ENCODE data around the gene PTCD3. TPM values are rescaled to one million over a fixed set of nuclear protein-coding genes. Genes with fewer than 3 reads are reported as not detected.

PTCD3 gene
- total RNA-seq (2012; rRNA removed): 74.0 and 76.2 TPM in 2 replicates

GRCh38 chr2:86105969-86106945, at the start of gene PTCD3:
Gene PTCD3, plus strand, starts transcription at chr2:86106235. Its CDS starts 13 bp downstream, at chr2:86106248.
- Histone ChIP-seq H3K9me3 (replicated peaks; ENCODE audit: low read length) (no peaks in the 10 kb centered on the region), H3K4me3 (ENCODE audit: low read length) (peak within 1 kb of the TSS; percentile 91), H3K27me3 (ENCODE audit: control insufficient read depth, insufficient read depth, low read length) (no peaks in the 10 kb centered on the region), H3K4me2 (ENCODE audit: low read length) (peak within 1 kb of the TSS; percentile 78), H3K4me1 (ENCODE audit: control insufficient read depth, insufficient read depth, low read length) (peaks cover 14% of the 10 kb centered on the region), H3K9ac (ENCODE audit: low read depth, low read length) (peak within 1 kb of the TSS; percentile 88), H3K36me3 (ENCODE audit: insufficient read depth, low read length) (peaks cover 33% of the 10 kb centered on the region)

- H3K36me3 ChIP-seq (ENCODE audit: insufficient read depth, low read length): peaks cover 50% of the 10 kb centered on the region
- no peak overlapping the region for H3K4me3 ChIP-seq (ENCODE audit: low read length)
- H3K27me3 ChIP-seq (ENCODE audit: control insufficient read depth, insufficient read depth, low read length): no peaks in the 10 kb centered on the region
- no peak overlapping the region for H3K9ac ChIP-seq (ENCODE audit: low read depth, low read length)
- no peak overlapping the region for H3K4me2 ChIP-seq (ENCODE audit: low read length)
- H3K4me1 ChIP-seq (ENCODE audit: control insufficient read depth, insufficient read depth, low read length): peaks cover 9% of the 10 kb centered on the region
- H3K9me3 ChIP-seq (replicated peaks; ENCODE audit: low read length): no peaks in the 10 kb centered on the region
These were observed 49.3 kb upstream of the PTCD3 start for GRCh38 chr2:86056590-86057331.

- no peaks in the 10 kb centered on the region for H3K27me3 ChIP-seq (ENCODE audit: control insufficient read depth, insufficient read depth, low read length)
- H3K9me3 ChIP-seq (replicated peaks; ENCODE audit: low read length): no peaks in the 10 kb centered on the region
- no peak overlapping the region for H3K4me3 ChIP-seq (ENCODE audit: low read length)
- peaks cover 20% of the 10 kb centered on the region for H3K4me1 ChIP-seq (ENCODE audit: control insufficient read depth, insufficient read depth, low read length)
- peaks cover 57% of the 10 kb centered on the region for H3K36me3 ChIP-seq (ENCODE audit: insufficient read depth, low read length)
- no peak overlapping the region for H3K9ac ChIP-seq (ENCODE audit: low read depth, low read length)
- peak overlapping the region; percentile 28 for H3K4me2 ChIP-seq (ENCODE audit: low read length)
These were observed 44.0 kb upstream of the PTCD3 start for GRCh38 chr2:86062043-86062442.

GRCh38 chr2:86064006-86064405, 42.0 kb upstream of the PTCD3 start:
- H3K4me2 ChIP-seq (ENCODE audit: low read length): no peak overlapping the region
- H3K4me1 ChIP-seq (ENCODE audit: control insufficient read depth, insufficient read depth, low read length): peaks cover 30% of the 10 kb centered on the region
- no peaks in the 10 kb centered on the region for H3K9me3 ChIP-seq (replicated peaks; ENCODE audit: low read length)
- H3K27me3 ChIP-seq (ENCODE audit: control insufficient read depth, insufficient read depth, low read length): no peaks in the 10 kb centered on the region
- H3K4me3 ChIP-seq (ENCODE audit: low read length): no peak overlapping the region
- peaks cover 63% of the 10 kb centered on the region for H3K36me3 ChIP-seq (ENCODE audit: insufficient read depth, low read length)
- no peak overlapping the region for H3K9ac ChIP-seq (ENCODE audit: low read depth, low read length)

- Histone ChIP-seq H3K4me2 (ENCODE audit: low read length) (no peak overlapping the region), H3K4me3 (ENCODE audit: low read length) (no peak overlapping the region), H3K4me1 (ENCODE audit: control insufficient read depth, insufficient read depth, low read length) (peaks cover 39% of the 10 kb centered on the region), H3K9me3 (replicated peaks; ENCODE audit: low read length) (no peaks in the 10 kb centered on the region), H3K36me3 (ENCODE audit: insufficient read depth, low read length) (peaks cover 70% of the 10 kb centered on the region), H3K9ac (ENCODE audit: low read depth, low read length) (no peak overlapping the region), H3K27me3 (ENCODE audit: control insufficient read depth, insufficient read depth, low read length) (no peaks in the 10 kb centered on the region)
These were observed 40.5 kb upstream of the PTCD3 start for GRCh38 chr2:86065512-86065911.

- no peak overlapping the region for H3K4me3 ChIP-seq (ENCODE audit: low read length)
These were observed 39.9 kb upstream of the PTCD3 start for GRCh38 chr2:86066007-86066578.

GRCh38 chr2:86066915-86067314, 39.1 kb upstream of the PTCD3 start:
- Histone ChIP-seq H3K9ac (ENCODE audit: low read depth, low read length) (no peak overlapping the region), H3K9me3 (replicated peaks; ENCODE audit: low read length) (no peaks in the 10 kb centered on the region), H3K4me2 (ENCODE audit: low read length) (no peak overlapping the region), H3K4me3 (ENCODE audit: low read length) (no peak overlapping the region), H3K4me1 (ENCODE audit: control insufficient read depth, insufficient read depth, low read length) (peaks cover 39% of the 10 kb centered on the region), H3K27me3 (ENCODE audit: control insufficient read depth, insufficient read depth, low read length) (no peaks in the 10 kb centered on the region), H3K36me3 (ENCODE audit: insufficient read depth, low read length) (peaks cover 64% of the 10 kb centered on the region)

More at GRCh38 chr2:86066007-86066578, 39.9 kb upstream of the PTCD3 start:
- no peaks in the 10 kb centered on the region for H3K27me3 ChIP-seq (ENCODE audit: control insufficient read depth, insufficient read depth, low read length)
- peaks cover 68% of the 10 kb centered on the region for H3K36me3 ChIP-seq (ENCODE audit: insufficient read depth, low read length)
- H3K4me2 ChIP-seq (ENCODE audit: low read length): no peak overlapping the region
- no peaks in the 10 kb centered on the region for H3K9me3 ChIP-seq (replicated peaks; ENCODE audit: low read length)
- H3K4me1 ChIP-seq (ENCODE audit: control insufficient read depth, insufficient read depth, low read length): peaks cover 39% of the 10 kb centered on the region
- no peak overlapping the region for H3K9ac ChIP-seq (ENCODE audit: low read depth, low read length)

GRCh38 chr2:86068136-86068588, 37.9 kb upstream of the PTCD3 start:
- Histone ChIP-seq H3K9me3 (replicated peaks; ENCODE audit: low read length) (no peaks in the 10 kb centered on the region), H3K4me1 (ENCODE audit: control insufficient read depth, insufficient read depth, low read length) (peaks cover 44% of the 10 kb centered on the region), H3K36me3 (ENCODE audit: insufficient read depth, low read length) (peaks cover 68% of the 10 kb centered on the region), H3K4me3 (ENCODE audit: low read length) (no peak overlapping the region), H3K4me2 (ENCODE audit: low read length) (no peak overlapping the region), H3K9ac (ENCODE audit: low read depth, low read length) (no peak overlapping the region), H3K27me3 (ENCODE audit: control insufficient read depth, insufficient read depth, low read length) (no peaks in the 10 kb centered on the region)

GRCh38 chr2:86068648-86069047, 37.4 kb upstream of the PTCD3 start:
- Histone ChIP-seq H3K36me3 (ENCODE audit: insufficient read depth, low read length) (peaks cover 67% of the 10 kb centered on the region), H3K27me3 (ENCODE audit: control insufficient read depth, insufficient read depth, low read length) (no peaks in the 10 kb centered on the region), H3K4me3 (ENCODE audit: low read length) (peak overlapping the region; percentile 8), H3K9ac (ENCODE audit: low read depth, low read length) (no peak overlapping the region), H3K9me3 (replicated peaks; ENCODE audit: low read length) (no peaks in the 10 kb centered on the region), H3K4me2 (ENCODE audit: low read length) (peak overlapping the region; percentile 18), H3K4me1 (ENCODE audit: control insufficient read depth, insufficient read depth, low read length) (peaks cover 47% of the 10 kb centered on the region)

- Histone ChIP-seq H3K4me3 (ENCODE audit: low read length) (peak overlapping the region; percentile 8), H3K27me3 (ENCODE audit: control insufficient read depth, insufficient read depth, low read length) (no peaks in the 10 kb centered on the region), H3K36me3 (ENCODE audit: insufficient read depth, low read length) (peaks cover 66% of the 10 kb centered on the region), H3K4me1 (ENCODE audit: control insufficient read depth, insufficient read depth, low read length) (peaks cover 45% of the 10 kb centered on the region), H3K9me3 (replicated peaks; ENCODE audit: low read length) (no peaks in the 10 kb centered on the region), H3K4me2 (ENCODE audit: low read length) (peak overlapping the region; percentile 18), H3K9ac (ENCODE audit: low read depth, low read length) (no peak overlapping the region)
These were observed 36.8 kb upstream of the PTCD3 start for GRCh38 chr2:86069091-86069685.

Measured in skeletal muscle satellite cell (primary cell).